ENCODE results near the gene NAIF1. TPM values are rescaled to one million over a fixed set of nuclear protein-coding genes. Genes with fewer than 3 reads are reported as not detected.

Gene NAIF1
- total RNA-seq, 4 donors from 2014 or later, result 8.6 to 10.8 (median 9.6) TPM

DNA sequence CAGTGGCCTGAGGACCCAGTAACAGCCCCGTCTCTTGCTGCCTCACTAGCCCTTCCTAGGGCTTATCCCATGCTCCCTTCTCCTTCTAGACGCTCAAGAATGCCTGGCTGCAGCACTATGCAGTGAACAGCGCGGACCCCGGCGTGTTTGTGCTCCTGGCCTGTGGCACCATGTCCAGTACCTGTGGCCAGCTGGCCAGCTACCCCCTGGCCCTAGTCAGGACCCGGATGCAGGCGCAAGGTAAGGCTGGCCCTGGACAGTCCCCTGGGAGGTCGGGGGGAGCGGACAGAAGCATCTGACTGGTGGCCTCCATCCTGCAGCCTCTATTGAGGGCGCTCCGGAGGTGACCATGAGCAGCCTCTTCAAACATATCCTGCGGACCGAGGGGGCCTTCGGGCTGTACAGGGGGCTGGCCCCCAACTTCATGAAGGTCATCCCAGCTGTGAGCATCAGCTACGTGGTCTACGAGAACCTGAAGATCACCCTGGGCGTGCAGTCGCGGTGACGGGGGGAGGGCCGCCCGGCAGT is 39.9 kb upstream of the NAIF1 start:
- no peak overlapping the region for H3K4me3 ChIP-seq (ENCODE audit: low read depth, poor library complexity, severe bottlenecking)
- TF ChIP-seq, protein P1, sequence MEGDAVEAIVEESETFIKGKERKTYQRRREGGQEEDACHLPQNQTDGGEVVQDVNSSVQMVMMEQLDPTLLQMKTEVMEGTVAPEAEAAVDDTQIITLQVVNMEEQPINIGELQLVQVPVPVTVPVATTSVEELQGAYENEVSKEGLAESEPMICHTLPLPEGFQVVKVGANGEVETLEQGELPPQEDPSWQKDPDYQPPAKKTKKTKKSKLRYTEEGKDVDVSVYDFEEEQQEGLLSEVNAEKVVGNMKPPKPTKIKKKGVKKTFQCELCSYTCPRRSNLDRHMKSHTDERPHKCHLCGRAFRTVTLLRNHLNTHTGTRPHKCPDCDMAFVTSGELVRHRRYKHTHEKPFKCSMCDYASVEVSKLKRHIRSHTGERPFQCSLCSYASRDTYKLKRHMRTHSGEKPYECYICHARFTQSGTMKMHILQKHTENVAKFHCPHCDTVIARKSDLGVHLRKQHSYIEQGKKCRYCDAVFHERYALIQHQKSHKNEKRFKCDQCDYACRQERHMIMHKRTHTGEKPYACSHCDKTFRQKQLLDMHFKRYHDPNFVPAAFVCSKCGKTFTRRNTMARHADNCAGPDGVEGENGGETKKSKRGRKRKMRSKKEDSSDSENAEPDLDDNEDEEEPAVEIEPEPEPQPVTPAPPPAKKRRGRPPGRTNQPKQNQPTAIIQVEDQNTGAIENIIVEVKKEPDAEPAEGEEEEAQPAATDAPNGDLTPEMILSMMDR (IDR thresholded peaks at IDR 0.05), result no peak
- no peak for TF ChIP-seq POLR2A (IDR thresholded peaks at IDR 0.05)
- WGBS, 2 donors, result 95% methylated on average over 18 to 23 of the region's 23 CpGs
- intact Hi-C loops (cut with DNase I; ENCODE audit: low total_unique reads), result no loop called here
- no peak for DNase-seq (ENCODE audit: low spot score in 2 of 2)

DNA sequence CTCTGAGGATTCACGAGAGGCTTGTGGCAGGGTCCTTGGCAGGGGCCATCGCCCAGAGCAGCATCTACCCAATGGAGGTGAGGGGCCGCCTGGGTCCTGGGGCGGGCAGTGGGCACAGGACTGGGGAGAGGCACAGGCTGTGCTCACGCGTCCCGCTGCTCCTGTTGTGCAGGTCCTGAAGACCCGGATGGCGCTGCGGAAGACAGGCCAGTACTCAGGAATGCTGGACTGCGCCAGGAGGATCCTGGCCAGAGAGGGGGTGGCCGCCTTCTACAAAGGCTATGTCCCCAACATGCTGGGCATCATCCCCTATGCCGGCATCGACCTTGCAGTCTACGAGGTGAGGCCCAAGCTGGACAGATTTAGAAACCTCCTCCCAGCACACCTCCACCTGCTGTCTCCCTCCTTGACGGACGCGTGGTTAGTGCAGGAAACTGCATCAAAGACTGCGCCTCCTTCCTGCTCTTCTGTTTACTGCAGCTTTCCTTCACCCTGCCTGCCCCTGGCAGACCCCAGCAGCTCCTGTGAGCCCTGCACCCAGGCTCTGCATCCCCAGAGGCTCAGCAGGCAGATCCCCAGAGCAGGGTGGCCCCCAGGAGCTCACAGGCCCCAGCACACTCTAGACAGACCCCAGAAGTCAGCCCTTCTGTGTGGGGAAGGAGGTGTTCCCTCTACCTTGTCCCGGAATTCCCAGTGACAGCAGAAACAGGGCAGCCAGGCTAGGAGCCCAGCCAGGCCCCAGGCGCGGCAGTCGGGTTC is 39.2 kb upstream of the NAIF1 start:
- no peak for DNase-seq (ENCODE audit: low spot score in 2 of 2)
- intact Hi-C loops (cut with DNase I; ENCODE audit: low total_unique reads), result no loop called here
- WGBS, 2 donors, result 93% methylated on average over 23 of the region's 23 CpGs
- TF ChIP-seq POLR2A (IDR thresholded peaks at IDR 0.05), result no peak
- TF ChIP-seq, protein P1 (IDR thresholded peaks at IDR 0.05), result no peak
- no peak overlapping the region for H3K4me3 ChIP-seq (ENCODE audit: low read depth, poor library complexity, severe bottlenecking)

DNA sequence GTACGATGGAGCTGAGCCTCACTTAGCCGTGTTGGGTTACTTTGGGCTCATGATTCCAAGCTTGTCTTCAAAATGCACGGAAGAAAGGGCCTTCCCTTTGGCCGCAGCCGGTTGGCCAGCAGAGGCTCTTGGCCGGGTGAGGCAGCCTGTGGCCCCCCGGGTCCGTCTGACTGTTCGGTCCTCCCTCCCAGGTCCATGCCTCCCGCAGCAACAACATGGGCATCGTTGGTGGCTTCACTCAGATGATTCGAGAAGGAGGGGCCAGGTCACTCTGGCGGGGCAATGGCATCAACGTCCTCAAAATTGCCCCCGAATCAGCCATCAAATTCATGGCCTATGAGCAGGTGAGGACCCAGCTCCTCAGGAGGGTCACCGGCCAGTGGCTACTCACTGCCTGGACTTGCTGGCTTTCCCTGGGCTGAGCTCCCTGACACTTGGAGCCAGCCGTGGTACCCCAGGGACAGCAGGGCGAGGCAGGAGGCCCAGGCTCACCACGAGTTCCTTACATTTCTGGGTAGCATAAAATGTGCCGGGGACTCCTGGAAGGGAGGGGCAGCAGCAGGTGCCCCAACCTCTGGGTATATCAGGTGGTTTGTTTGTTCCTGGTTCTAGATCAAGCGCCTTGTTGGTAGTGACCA is 38.5 kb upstream of the NAIF1 start:
- no peak overlapping the region for H3K4me3 ChIP-seq (ENCODE audit: low read depth, poor library complexity, severe bottlenecking)
- no peak for DNase-seq (ENCODE audit: low spot score in 2 of 2)
- TF ChIP-seq, protein P1 (IDR thresholded peaks at IDR 0.05), result no peak
- TF ChIP-seq POLR2A (IDR thresholded peaks at IDR 0.05), result no peak
- intact Hi-C loops (cut with DNase I; ENCODE audit: low total_unique reads), result no loop called here
- WGBS, 2 donors, result 88 to 93% methylated on average over 19 to 21 of the region's 21 CpGs

DNA sequence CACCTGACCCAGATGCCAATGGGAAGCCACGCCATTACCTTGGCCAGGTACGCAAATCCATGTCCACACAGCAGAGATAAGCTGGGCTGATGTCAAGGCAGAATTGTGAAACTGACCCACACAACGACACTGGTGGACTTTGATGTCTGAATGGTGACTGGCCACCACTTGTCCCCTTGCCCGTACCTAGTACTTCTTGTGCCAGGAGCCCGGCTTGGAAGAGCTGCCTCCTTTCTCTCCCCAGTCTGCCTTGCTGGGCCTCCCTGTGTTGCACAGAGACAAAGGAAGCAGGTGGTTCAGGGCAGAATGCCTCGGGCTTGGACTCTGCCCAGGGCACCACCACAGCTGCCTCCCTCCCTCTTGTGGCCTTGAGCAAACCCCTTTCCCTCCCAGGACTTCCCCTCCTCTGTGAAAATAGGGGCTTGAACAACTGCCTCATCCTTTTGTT is 37.1 kb upstream of the NAIF1 start:
- TF ChIP-seq, protein P1 (IDR thresholded peaks at IDR 0.05), result no peak
- no peak for TF ChIP-seq POLR2A (IDR thresholded peaks at IDR 0.05)
- WGBS, 2 donors, result 70 to 71% methylated on average over 6 of the region's 6 CpGs
- no peak overlapping the region for H3K4me3 ChIP-seq (ENCODE audit: low read depth, poor library complexity, severe bottlenecking)
- intact Hi-C loops (cut with DNase I; ENCODE audit: low total_unique reads), result no loop called here
- DNase-seq (ENCODE audit: low spot score in 2 of 2), result no peak

DNA sequence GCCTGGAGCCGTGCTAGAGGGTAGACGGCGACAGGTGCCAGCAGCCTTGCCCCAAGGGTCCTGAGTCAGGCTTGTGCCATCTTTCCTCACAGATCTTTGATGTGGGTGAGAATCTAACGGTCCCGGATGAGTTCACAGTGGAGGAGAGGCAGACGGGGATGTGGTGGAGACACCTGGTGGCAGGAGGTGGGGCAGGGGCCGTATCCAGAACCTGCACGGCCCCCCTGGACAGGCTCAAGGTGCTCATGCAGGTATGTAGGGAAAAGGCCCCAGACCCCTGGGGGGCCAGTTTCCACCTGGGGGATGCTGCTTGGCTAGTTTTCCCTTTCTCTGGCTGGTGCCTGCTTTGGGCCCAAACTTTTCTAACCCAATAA is 36.5 kb upstream of the NAIF1 start:
- no peak for DNase-seq (ENCODE audit: low spot score in 2 of 2)
- no peak for TF ChIP-seq POLR2A (IDR thresholded peaks at IDR 0.05)
- TF ChIP-seq, protein P1 (IDR thresholded peaks at IDR 0.05), result no peak
- whole genome bisulfite sequencing, 2 donors, result 72 to 81% methylated on average over 8 of the region's 8 CpGs
- no peak overlapping the region for H3K4me3 ChIP-seq (ENCODE audit: low read depth, poor library complexity, severe bottlenecking)
- intact Hi-C loops (cut with DNase I; ENCODE audit: low total_unique reads), result no loop called here

Measured in lower leg skin (tissue), 4 donors.